Kidney (tissue), 14 donors: ENCODE results near the gene FAM120A. TPM values are rescaled to one million over a fixed set of nuclear protein-coding genes. Genes with fewer than 3 reads are reported as not detected.

ENCODE experiments used
- DNase-seq, 5 donors: peaks; one replicate each; pipeline ENCODE4 v3.0.0-alpha.2; 2013 to 2020
- FAIRE-seq: peaks from 2 replicates; lab custom pipeline; 2012; peaks lifted over from hg19 to GRCh38; lab: Jason Lieb, UNC
- H3K27ac ChIP-seq, 2 donors: one replicate each; pipeline ENCODE4 v1.7.0; 2013; ENCODE audit warnings: low read depth in 2 of 2, low read length in 2 of 2, inconsistent platforms in 1 of 2
- H3K27me3 ChIP-seq: one replicate; pipeline ENCODE4 v1.7.1; 2013; ENCODE audit warnings: low read length, inconsistent platforms; ENCODE audit not compliant: control insufficient read depth, insufficient read depth
- H3K36me3 ChIP-seq, 3 donors: one replicate each; pipeline versions ENCODE4 v1.7.0 to v1.7.1; 2013; ENCODE audit warnings: low read length in 3 of 3, control low read depth in 1 of 3, inconsistent platforms in 1 of 3; ENCODE audit not compliant: insufficient read depth in 3 of 3, control insufficient read depth in 2 of 3
- H3K4me1 ChIP-seq, 3 donors: one replicate each; pipeline versions ENCODE4 v1.7.0 to v1.7.1; 2013; ENCODE audit warnings: low read length in 3 of 3, inconsistent platforms in 1 of 3, low read depth in 1 of 3; ENCODE audit not compliant: control insufficient read depth in 2 of 3, insufficient read depth in 2 of 3
- H3K4me3 ChIP-seq, 3 donors: one replicate each; pipeline versions ENCODE4 v1.7.0 to v1.8.1; 2013; ENCODE audit warnings: low read length in 3 of 3, control low read depth in 1 of 3, inconsistent platforms in 1 of 3
- H3K9ac ChIP-seq, 3 donors: one replicate each; pipeline versions ENCODE4 v1.7.0 to v1.7.1; 2013; ENCODE audit warnings: low read length in 3 of 3, control low read depth in 1 of 3, inconsistent platforms in 1 of 3
- H3K9me3 ChIP-seq, 3 donors: one replicate each; pipeline versions ENCODE4 v1.7.0 to v1.7.1; 2013; ENCODE audit warnings: low read length in 3 of 3, control low read depth in 1 of 3, inconsistent platforms in 1 of 3; ENCODE audit not compliant: control insufficient read depth in 2 of 3, insufficient read depth in 1 of 3
- intact Hi-C: fragments of 100-400 bp; cut with DNase I; formaldehyde crosslinking; loops from one replicate; pipeline ENCODE4 v1.11.1; 2022
- polyA plus RNA-seq: library from polyadenylated mRNA; stranded (reverse); fragments of 350-450 nt; fragmentation: Illumina TruSeq; extraction: RNeasy Lipid Tissue Mini Kit (QIAGEN cat#74804); gene quantifications from one replicate; pipeline ENCODE4 v1.2.3, GENCODE V29; 2014; ENCODE audit warnings: low read depth, low replicate concordance; ENCODE audit not compliant: insufficient read depth
- total RNA-seq: library from RNA; stranded (reverse); fragmentation: NEBNext Ultra II Directional; extraction: Animal tissue kit (Norgen Biotek cat#: 25700); gene quantifications from one replicate; pipeline ENCODE4 v1.2.1, GENCODE V29; 2021
- TF ChIP-seq, protein P1 (sequence below): IDR thresholded peaks from 3 replicates; pipeline ENCODE4 v1.5.1; 2012; ENCODE audit warnings: mild to moderate bottlenecking, moderate library complexity, borderline replicate concordance; ENCODE audit not compliant: insufficient read depth; ENCODE audit errors: extremely low read depth
- donor health status: control.
- donor health status: control.
- donor health status: control.
- donor health status: control.
- donor health status: control.
- donor health status: DM: yes; HTN: yes; CAD: no.
- donor health status: Normal renal cell carcinoma (clear cell type).

The FAM120A gene
- total and polyA plus RNA-seq, 2 donors from 2014 or later, result 43.7 to 127 TPM

DNA sequence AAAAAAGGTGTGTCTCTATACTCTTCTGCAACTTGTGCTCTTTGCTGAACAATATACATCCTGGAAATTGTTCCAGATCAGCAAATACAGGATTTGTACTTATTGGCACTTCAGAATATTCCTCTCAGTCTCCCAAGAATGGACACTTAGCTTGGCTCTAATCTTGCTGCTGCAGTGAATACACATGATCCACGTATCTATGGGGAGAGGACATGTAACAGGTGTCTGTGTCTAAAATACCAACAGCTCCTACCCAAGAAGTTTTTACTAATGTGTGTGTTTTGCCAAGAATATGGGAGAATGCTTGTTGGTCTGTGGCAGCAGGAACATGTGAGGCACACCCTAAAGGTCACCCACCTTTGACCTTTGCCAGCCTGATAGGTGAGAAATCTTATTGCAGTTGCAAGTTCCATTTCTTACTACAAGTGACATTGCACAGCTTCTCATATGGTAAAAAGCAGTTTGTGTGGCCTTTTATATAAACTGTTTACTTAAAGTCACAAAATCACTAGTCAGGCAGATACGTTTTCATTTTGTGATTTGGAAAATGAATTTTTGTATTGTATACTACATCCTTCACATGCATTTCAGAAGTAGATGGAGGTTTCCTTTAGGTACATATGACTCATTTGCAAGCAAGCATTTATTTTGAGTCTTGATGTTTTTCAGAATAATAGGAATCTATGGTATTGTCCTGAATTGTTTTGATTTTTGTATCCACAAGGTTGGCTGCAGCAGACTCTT lies 160.7 kb downstream of the FAM120A start:
- no peak overlapping the region for H3K27ac ChIP-seq
- FAIRE-seq (no peak), DNase-seq (no peak)
- TF ChIP-seq, protein P1, sequence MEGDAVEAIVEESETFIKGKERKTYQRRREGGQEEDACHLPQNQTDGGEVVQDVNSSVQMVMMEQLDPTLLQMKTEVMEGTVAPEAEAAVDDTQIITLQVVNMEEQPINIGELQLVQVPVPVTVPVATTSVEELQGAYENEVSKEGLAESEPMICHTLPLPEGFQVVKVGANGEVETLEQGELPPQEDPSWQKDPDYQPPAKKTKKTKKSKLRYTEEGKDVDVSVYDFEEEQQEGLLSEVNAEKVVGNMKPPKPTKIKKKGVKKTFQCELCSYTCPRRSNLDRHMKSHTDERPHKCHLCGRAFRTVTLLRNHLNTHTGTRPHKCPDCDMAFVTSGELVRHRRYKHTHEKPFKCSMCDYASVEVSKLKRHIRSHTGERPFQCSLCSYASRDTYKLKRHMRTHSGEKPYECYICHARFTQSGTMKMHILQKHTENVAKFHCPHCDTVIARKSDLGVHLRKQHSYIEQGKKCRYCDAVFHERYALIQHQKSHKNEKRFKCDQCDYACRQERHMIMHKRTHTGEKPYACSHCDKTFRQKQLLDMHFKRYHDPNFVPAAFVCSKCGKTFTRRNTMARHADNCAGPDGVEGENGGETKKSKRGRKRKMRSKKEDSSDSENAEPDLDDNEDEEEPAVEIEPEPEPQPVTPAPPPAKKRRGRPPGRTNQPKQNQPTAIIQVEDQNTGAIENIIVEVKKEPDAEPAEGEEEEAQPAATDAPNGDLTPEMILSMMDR, result no peak
- peaks cover 0 to 5% (median 0%) of the 10 kb centered on the region in 3 donors for H3K9me3 ChIP-seq
- no peak overlapping the region for H3K4me3 ChIP-seq
- no peaks in the 10 kb centered on the region for H3K27me3 ChIP-seq
- no peak overlapping the region for H3K9ac ChIP-seq
- intact Hi-C loops, result no loop called here
- H3K4me1 ChIP-seq, result peaks cover 0 to 3% (median 0%) of the 10 kb centered on the region in 3 donors
- peaks cover 0 to 2% (median 0%) of the 10 kb centered on the region in 3 donors for H3K36me3 ChIP-seq

DNA sequence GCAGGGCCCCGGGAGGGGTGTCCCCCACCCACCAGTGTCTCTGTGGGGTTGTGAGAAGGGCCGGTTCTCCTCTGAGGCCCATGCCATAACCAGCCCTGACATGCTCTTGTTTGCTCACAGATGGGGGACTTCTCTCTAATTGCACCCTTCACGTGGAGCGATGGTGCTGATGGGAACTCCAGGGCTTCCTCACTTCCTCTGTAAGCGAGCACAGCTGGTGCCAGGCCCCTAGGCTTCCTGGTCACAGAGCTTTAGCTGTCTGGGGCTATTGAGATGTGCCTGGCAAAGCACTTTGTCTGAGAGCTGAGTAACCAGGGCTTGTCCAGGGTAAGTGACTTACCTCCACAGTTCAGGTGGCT lies 161.3 kb downstream of the FAM120A start:
- Histone ChIP-seq H3K4me3 (no peak overlapping the region), H3K9ac (no peak overlapping the region), H3K4me1 (peaks cover 0 to 3% (median 0%) of the 10 kb centered on the region in 3 donors), H3K9me3 (peaks cover 0 to 5% (median 0%) of the 10 kb centered on the region in 3 donors), H3K27me3 (no peaks in the 10 kb centered on the region), H3K36me3 (peaks cover 0 to 2% (median 0%) of the 10 kb centered on the region in 3 donors), H3K27ac (no peak overlapping the region)
- FAIRE-seq (no peak), DNase-seq (no peak)
- intact Hi-C loops, result no loop called here
- TF ChIP-seq, protein P1, result no peak

DNA sequence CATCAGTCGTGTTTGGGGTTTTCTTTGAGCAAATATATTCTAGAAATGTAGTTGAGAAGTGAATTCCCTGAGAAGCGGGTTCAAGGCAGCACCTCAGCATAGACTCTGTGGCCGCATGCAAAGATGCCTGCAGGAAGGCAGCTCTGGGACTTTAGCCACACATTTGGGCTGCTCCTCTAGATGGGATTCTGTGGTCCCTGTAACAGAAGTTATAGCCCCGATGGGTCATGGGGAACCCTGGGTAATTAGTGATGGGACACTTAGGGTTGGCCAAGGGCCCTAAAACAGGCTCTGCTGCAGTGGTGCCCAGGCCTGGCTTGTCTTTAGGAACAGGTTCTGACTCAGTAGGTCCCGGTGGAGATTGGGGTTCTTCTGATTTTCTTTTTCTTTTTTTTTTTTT lies 161.7 kb downstream of the FAM120A start:
- DNase-seq (no peak), FAIRE-seq (no peak)
- intact Hi-C loops, result no loop called here
- peaks cover 0 to 2% (median 0%) of the 10 kb centered on the region in 3 donors for H3K36me3 ChIP-seq
- TF ChIP-seq, protein P1, result no peak
- no peak overlapping the region for H3K27ac ChIP-seq
- no peak overlapping the region for H3K4me3 ChIP-seq
- no peaks in the 10 kb centered on the region for H3K27me3 ChIP-seq
- peaks cover 0 to 5% (median 0%) of the 10 kb centered on the region in 3 donors for H3K9me3 ChIP-seq
- H3K4me1 ChIP-seq, result peaks cover 0 to 3% (median 0%) of the 10 kb centered on the region in 3 donors
- no peak overlapping the region for H3K9ac ChIP-seq
